Tibial nerve (tissue), 4 donors: ENCODE data around the gene RGL3.

Experiments
- EP300 ChIP-seq, 2 donors: sonication (generic); formaldehyde crosslinking; IDR thresholded peaks; one replicate each; pipeline ENCODE4 v1.6.1; 2017; ENCODE audit warnings: antibody characterized with exemption in 2 of 2, mild to moderate bottlenecking in 1 of 2
- POLR2A ChIP-seq, 2 donors: fragments of 450-650 bp; IDR thresholded peaks; one replicate each; pipeline ENCODE4 v1.6.1; 2017; ENCODE audit warnings: antibody characterized with exemption in 2 of 2, mild to moderate bottlenecking in 2 of 2, moderate library complexity in 2 of 2
- TF ChIP-seq, protein P1 (sequence below), 5 experiments: fragments of 200-600 bp in 3 of 5; fragments of 450-650 bp in 2 of 5; sonication (generic) in 3 of 5; IDR thresholded peaks; one replicate each; pipeline ENCODE4 v1.5.1; 2016 to 2019; ENCODE audit warnings: antibody characterized with exemption in 5 of 5, mild to moderate bottlenecking in 3 of 5, moderate library complexity in 2 of 5

GRCh38 chr19:11373885-11374432 lies 45.2 kb downstream of the RGL3 start:
- TF ChIP-seq, protein P1, sequence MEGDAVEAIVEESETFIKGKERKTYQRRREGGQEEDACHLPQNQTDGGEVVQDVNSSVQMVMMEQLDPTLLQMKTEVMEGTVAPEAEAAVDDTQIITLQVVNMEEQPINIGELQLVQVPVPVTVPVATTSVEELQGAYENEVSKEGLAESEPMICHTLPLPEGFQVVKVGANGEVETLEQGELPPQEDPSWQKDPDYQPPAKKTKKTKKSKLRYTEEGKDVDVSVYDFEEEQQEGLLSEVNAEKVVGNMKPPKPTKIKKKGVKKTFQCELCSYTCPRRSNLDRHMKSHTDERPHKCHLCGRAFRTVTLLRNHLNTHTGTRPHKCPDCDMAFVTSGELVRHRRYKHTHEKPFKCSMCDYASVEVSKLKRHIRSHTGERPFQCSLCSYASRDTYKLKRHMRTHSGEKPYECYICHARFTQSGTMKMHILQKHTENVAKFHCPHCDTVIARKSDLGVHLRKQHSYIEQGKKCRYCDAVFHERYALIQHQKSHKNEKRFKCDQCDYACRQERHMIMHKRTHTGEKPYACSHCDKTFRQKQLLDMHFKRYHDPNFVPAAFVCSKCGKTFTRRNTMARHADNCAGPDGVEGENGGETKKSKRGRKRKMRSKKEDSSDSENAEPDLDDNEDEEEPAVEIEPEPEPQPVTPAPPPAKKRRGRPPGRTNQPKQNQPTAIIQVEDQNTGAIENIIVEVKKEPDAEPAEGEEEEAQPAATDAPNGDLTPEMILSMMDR (IDR thresholded peaks at IDR 0.05) = no peak
- no peak for TF ChIP-seq POLR2A (IDR thresholded peaks at IDR 0.05)
- TF ChIP-seq EP300 (IDR thresholded peaks at IDR 0.05) = no peak
